ENCODE data around the gene DBN1. TPM values are rescaled to one million over a fixed set of nuclear protein-coding genes. Genes with fewer than 3 reads are reported as not detected.

DBN1 gene
- total and polyA plus RNA-seq, 2 experiments from 2014 or later: 163 to 257 TPM

GRCh38 chr5:177468685-177469628 is 4.5 kb downstream of the DBN1 start:
- Histone ChIP-seq H3K9ac (peak overlapping the region; percentile 84), H3K9me2 (ENCODE audit: insufficient read depth) (no peaks in the 10 kb centered on the region), H3K36me3 (ENCODE audit: low read depth) (peaks cover 9% of the 10 kb centered on the region; the same call in 1 of the 2 replicates), H3K4me1 (ENCODE audit: insufficient read depth) (peaks cover 34% of the 10 kb centered on the region), H3K27me3 (replicated peaks; ENCODE audit: insufficient read depth) (no peaks in the 10 kb centered on the region), H3K27ac (peak overlapping the region; percentile 93), H2AFZ (no peak overlapping the region), H3K9me3 (ENCODE audit: low read depth) (no peaks in the 10 kb centered on the region), H4K20me1 (ENCODE audit: insufficient read depth) (no peaks in the 10 kb centered on the region; the same call in 1 of the 2 replicates), H3K4me2 (ENCODE audit: unreplicated experiment) (peak overlapping the region; percentile 56), H3K79me2 (ENCODE audit: insufficient read depth) (peaks cover 60% of the 10 kb centered on the region), H3K4me3 (peak overlapping the region; percentile 7; the same call in 1 of the 2 replicates), H3F3A (ENCODE audit: insufficient read depth) (peaks cover 21% of the 10 kb centered on the region)
- peak; percentile 78 for DNase-seq
- WGBS, 2 experiments (ENCODE audit: low coverage in 1 of 2, low lambda C conversion rate in 2 of 2, missing lambda C conversion rate in 2 of 2): 23 to 24% methylated on average over 20 to 24 of the region's 25 CpGs
- TF ChIP-seq EZH2 (IDR thresholded peaks at IDR 0.05; ENCODE audit: insufficient read depth, poor library complexity, severe bottlenecking): no peak
- no peak for TF ChIP-seq EZH2phosphoT487 (IDR thresholded peaks at IDR 0.05; ENCODE audit: insufficient read depth, low read depth)
- in situ Hi-C loops (cut with MboI): no loop called here

- no peak overlapping the region for H3K9ac ChIP-seq
- WGBS, 2 experiments (ENCODE audit: low coverage in 1 of 2, low lambda C conversion rate in 2 of 2, missing lambda C conversion rate in 2 of 2): 78 to 100% methylated on average over 1 to 2 of the region's 2 CpGs
- no peaks in the 10 kb centered on the region for H3K9me3 ChIP-seq (ENCODE audit: low read depth)
- no peak overlapping the region for H3K4me3 ChIP-seq
- peaks cover 66% of the 10 kb centered on the region for H3K79me2 ChIP-seq (ENCODE audit: insufficient read depth)
- no peak for DNase-seq
- peaks cover 14% of the 10 kb centered on the region for H3K36me3 ChIP-seq (ENCODE audit: low read depth)
- no peaks in the 10 kb centered on the region for H3K9me2 ChIP-seq (ENCODE audit: insufficient read depth)
- in situ Hi-C loops (cut with MboI): no loop called here
- peak overlapping the region; percentile 56 for H3K4me2 ChIP-seq (ENCODE audit: unreplicated experiment)
- peak overlapping the region; percentile 93; the same call in 1 of the 2 replicates for H3K27ac ChIP-seq
- H4K20me1 ChIP-seq (ENCODE audit: insufficient read depth): no peaks in the 10 kb centered on the region; the same call in 1 of the 2 replicates
- peaks cover 34% of the 10 kb centered on the region for H3K4me1 ChIP-seq (ENCODE audit: insufficient read depth)
- H2AFZ ChIP-seq: no peak overlapping the region
- no peaks in the 10 kb centered on the region for H3K27me3 ChIP-seq (replicated peaks; ENCODE audit: insufficient read depth)
- H3F3A ChIP-seq (ENCODE audit: insufficient read depth): peaks cover 25% of the 10 kb centered on the region
- TF ChIP-seq EZH2phosphoT487 (IDR thresholded peaks at IDR 0.05; ENCODE audit: insufficient read depth, low read depth): no peak
- no peak for TF ChIP-seq EZH2 (IDR thresholded peaks at IDR 0.05; ENCODE audit: insufficient read depth, poor library complexity, severe bottlenecking)
Observed at GRCh38 chr5:177468329-177468684, 5.1 kb downstream of the DBN1 start.

- Histone ChIP-seq H3K4me2 (ENCODE audit: unreplicated experiment) (no peak overlapping the region), H3K9me2 (ENCODE audit: insufficient read depth) (no peaks in the 10 kb centered on the region), H2AFZ (no peak overlapping the region), H3K27ac (no peak overlapping the region), H4K20me1 (ENCODE audit: insufficient read depth) (no peaks in the 10 kb centered on the region; the same call in 1 of the 2 replicates), H3K27me3 (replicated peaks; ENCODE audit: insufficient read depth) (no peaks in the 10 kb centered on the region), H3K4me1 (ENCODE audit: insufficient read depth) (peaks cover 34% of the 10 kb centered on the region), H3K9ac (no peak overlapping the region), H3K79me2 (ENCODE audit: insufficient read depth) (peaks cover 70% of the 10 kb centered on the region), H3K36me3 (ENCODE audit: low read depth) (peaks cover 15% of the 10 kb centered on the region), H3K9me3 (ENCODE audit: low read depth) (no peaks in the 10 kb centered on the region), H3F3A (ENCODE audit: insufficient read depth) (peaks cover 34% of the 10 kb centered on the region), H3K4me3 (no peak overlapping the region)
- WGBS, 2 experiments (ENCODE audit: low coverage in 1 of 2, low lambda C conversion rate in 2 of 2, missing lambda C conversion rate in 2 of 2): 95% methylated on average over 17 to 31 of the region's 31 CpGs
- TF ChIP-seq EZH2phosphoT487 (IDR thresholded peaks at IDR 0.05; ENCODE audit: insufficient read depth, low read depth): no peak
- TF ChIP-seq EZH2 (IDR thresholded peaks at IDR 0.05; ENCODE audit: insufficient read depth, poor library complexity, severe bottlenecking): no peak
- no peak for DNase-seq
- in situ Hi-C loops (cut with MboI): no loop called here
Observed at GRCh38 chr5:177467436-177467835, 6.0 kb downstream of the DBN1 start.

- H3K4me2 ChIP-seq (ENCODE audit: unreplicated experiment): no peak overlapping the region
- peaks cover 37% of the 10 kb centered on the region for H3F3A ChIP-seq (ENCODE audit: insufficient read depth)
- H3K9me3 ChIP-seq (ENCODE audit: low read depth): no peaks in the 10 kb centered on the region
- H3K27me3 ChIP-seq (replicated peaks; ENCODE audit: insufficient read depth): no peaks in the 10 kb centered on the region
- WGBS, 2 experiments (ENCODE audit: low coverage in 1 of 2, low lambda C conversion rate in 2 of 2, missing lambda C conversion rate in 2 of 2): 95 to 99% methylated on average over 18 to 25 of the region's 25 CpGs
- TF ChIP-seq EZH2phosphoT487 (IDR thresholded peaks at IDR 0.05; ENCODE audit: insufficient read depth, low read depth) (no peak), EZH2 (IDR thresholded peaks at IDR 0.05; ENCODE audit: insufficient read depth, poor library complexity, severe bottlenecking) (no peak)
- no peak overlapping the region for H3K27ac ChIP-seq
- H3K79me2 ChIP-seq (ENCODE audit: insufficient read depth): peaks cover 68% of the 10 kb centered on the region
- no peak overlapping the region for H3K9ac ChIP-seq
- no peaks in the 10 kb centered on the region; the same call in 1 of the 2 replicates for H4K20me1 ChIP-seq (ENCODE audit: insufficient read depth)
- peaks cover 31% of the 10 kb centered on the region for H3K4me1 ChIP-seq (ENCODE audit: insufficient read depth)
- in situ Hi-C loops (cut with MboI): no loop called here
- no peak overlapping the region for H2AFZ ChIP-seq
- no peaks in the 10 kb centered on the region for H3K9me2 ChIP-seq (ENCODE audit: insufficient read depth)
- no peak overlapping the region for H3K4me3 ChIP-seq
- H3K36me3 ChIP-seq (ENCODE audit: low read depth): peaks cover 15% of the 10 kb centered on the region
- no peak for DNase-seq
Observed at GRCh38 chr5:177466861-177467260, 6.6 kb downstream of the DBN1 start.

All from GM23248 (cell line).